Hematopoietic multipotent progenitor cell treated with erythropoietin and hydrocortisone succinate and interleukin-3 and kit ligand, for 4 days (in vitro differentiated cells): Measurements from ENCODE around the gene PTGR3.

Experiments
- DNase-seq: peaks from one replicate; pipeline ENCODE4 v3.0.0-alpha.2; 2015

Gene PTGR3, protein sequence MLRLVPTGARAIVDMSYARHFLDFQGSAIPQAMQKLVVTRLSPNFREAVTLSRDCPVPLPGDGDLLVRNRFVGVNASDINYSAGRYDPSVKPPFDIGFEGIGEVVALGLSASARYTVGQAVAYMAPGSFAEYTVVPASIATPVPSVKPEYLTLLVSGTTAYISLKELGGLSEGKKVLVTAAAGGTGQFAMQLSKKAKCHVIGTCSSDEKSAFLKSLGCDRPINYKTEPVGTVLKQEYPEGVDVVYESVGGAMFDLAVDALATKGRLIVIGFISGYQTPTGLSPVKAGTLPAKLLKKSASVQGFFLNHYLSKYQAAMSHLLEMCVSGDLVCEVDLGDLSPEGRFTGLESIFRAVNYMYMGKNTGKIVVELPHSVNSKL

GRCh38 chr18:75209129-75209950 lies at the start of gene PTGR3:
TSS of gene PTGR3 (minus strand) at chr18:75209139. CDS start at chr18:75209058, 81 bp downstream.
- DNase-seq, result peak; percentile 96

GRCh38 chr18:75257605-75258004 lies 48.7 kb upstream of the PTGR3 start:
- no peak for DNase-seq

GRCh38 chr18:75256376-75256775 lies 47.4 kb upstream of the PTGR3 start:
- no peak for DNase-seq

DNA sequence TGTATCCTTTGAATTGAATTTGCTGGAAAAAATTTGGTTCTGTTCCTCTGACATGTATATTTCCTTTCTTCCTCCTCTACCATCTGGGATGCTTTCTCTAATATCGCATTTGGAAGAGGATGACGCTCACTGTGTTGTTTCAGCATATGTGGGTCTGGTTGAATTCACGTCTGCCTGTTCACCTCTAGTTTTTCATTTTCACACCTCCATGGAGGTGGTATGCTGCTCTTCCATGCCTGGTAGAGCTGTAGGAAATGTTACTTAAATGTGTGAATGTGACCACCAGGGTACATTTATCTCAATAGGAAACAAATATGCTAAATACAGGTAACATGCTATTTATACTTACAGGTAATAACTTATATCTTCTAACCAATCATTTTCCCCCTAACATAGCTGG lies 46.2 kb upstream of the PTGR3 start:
- no peak for DNase-seq

DNA sequence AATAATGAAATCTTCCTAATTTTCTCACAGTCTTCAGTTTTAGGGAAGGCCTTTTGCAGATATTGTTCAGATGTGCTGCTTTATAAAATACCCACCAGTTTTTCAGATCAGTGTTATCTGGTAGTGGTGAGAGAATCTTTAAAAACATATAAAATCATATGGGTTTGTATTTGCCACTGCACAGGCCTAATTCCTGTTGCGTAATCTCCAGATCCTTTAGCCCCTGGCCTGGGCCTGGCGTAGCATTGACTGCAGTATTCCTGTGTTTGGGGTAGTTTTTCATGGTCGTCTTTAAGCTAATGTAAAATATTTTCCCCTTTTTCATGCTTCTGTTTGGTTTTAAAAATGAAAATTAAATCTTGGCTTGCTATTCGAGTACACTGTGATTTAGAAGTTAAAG lies 44.8 kb upstream of the PTGR3 start:
- DNase-seq, result no peak

GRCh38 chr18:75253043-75253442 lies 44.1 kb upstream of the PTGR3 start:
- DNase-seq, result no peak

GRCh38 chr18:75252136-75252535 lies 43.2 kb upstream of the PTGR3 start:
- no peak for DNase-seq

- DNase-seq, result no peak
Measured at GRCh38 chr18:75251466-75251865, 42.5 kb upstream of the PTGR3 start.

DNA sequence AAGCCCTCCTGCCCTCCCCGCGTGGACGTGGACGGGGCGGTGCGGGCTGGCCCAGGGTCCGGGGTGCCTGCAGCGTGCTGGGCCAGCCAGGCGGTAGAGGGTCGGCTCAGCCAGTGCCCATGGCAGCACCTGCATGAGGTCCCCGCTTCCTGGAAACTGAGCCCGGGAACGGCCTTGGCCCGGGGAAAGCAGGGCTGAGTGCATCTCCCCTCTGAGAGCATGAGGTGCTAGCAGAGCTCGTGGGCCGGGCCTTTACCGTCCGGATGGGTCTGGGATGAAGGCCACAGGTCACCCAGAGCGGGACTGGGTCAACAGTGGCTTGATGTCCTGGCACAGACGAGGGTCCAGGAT lies 41.5 kb upstream of the PTGR3 start:
- DNase-seq, result no peak

DNA sequence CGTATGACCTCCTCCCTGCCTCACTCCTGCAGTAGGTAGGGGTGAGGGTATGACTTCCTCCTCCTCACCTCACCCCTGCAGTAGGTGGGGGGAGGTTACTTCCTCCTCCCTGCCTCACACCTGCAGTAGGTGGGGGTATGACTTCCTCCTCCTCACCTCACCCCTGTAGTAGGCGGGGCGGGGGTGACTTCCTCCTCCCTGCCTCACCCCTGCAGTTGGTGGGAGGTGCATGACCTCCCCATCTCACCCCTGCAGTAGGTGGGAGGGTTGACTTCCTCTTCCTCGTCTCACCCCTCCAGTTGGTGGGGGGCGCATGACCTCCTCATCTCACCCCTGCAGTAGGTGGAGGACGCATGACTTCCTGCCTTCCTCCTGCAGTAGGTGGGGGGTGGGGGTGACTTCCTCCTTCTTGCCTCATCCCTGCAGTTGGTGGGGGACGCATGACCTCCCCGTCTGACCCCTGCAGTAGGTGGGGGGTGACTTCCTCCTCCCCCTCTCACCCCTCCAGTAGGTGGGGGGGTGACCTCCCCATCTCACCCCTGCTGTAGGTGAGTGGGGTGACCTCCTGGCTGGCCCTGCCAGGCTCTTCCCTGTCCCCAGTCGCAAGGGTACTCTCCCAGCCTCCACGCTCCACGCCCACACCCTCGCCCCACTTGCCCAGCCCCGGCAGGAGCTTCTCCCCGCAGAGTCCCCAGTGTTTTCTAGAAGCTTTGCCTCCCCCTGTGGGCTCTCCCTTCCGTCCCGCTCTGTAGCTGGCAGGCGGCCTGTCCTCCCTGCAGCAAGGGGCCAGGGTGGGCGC lies 40.9 kb upstream of the PTGR3 start:
- DNase-seq, result peak; percentile 53

- DNase-seq, result no peak
Measured at GRCh38 chr18:75249175-75249518, 40.2 kb upstream of the PTGR3 start.

DNA sequence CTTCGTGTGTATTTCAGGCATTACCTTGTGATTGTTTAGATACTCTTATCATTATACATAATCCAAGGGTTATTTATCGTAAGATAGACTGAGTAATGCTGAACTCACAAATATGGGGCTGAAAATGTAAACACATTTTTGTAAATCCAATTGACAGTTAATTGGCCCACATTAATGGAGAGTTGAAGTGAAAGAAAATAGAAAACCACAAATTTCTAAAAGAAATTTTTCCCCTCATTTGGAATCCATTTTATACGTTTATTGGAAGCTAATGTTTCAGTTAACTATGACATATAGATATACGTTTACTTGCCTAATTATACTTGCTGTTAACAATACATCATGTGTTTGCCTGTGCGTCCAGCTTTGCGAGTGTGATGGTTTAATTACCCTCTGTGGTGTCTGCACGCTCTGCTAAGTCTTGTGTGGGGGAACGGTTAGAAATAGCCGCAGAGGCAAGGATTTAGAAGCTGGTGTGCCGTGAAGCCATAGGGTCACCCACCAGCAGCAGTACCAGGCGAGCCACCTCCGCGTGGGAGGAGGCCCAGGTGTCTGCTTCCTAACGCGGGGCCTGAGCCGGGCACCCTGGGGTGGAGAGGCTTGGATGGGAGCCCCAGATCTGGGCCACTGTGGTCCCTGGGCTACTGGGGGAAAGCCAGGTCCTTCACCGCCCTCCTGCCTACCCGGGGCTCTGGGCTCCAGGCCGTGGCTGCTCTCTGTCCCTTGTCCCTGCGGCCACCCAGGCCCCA lies 39.7 kb upstream of the PTGR3 start:
- DNase-seq, result no peak

GRCh38 chr18:75247611-75248421 lies 38.9 kb upstream of the PTGR3 start:
- peak; percentile 76 for DNase-seq

- DNase-seq, result peak; percentile 47
Measured at GRCh38 chr18:75246721-75247610, 38.0 kb upstream of the PTGR3 start.

DNA sequence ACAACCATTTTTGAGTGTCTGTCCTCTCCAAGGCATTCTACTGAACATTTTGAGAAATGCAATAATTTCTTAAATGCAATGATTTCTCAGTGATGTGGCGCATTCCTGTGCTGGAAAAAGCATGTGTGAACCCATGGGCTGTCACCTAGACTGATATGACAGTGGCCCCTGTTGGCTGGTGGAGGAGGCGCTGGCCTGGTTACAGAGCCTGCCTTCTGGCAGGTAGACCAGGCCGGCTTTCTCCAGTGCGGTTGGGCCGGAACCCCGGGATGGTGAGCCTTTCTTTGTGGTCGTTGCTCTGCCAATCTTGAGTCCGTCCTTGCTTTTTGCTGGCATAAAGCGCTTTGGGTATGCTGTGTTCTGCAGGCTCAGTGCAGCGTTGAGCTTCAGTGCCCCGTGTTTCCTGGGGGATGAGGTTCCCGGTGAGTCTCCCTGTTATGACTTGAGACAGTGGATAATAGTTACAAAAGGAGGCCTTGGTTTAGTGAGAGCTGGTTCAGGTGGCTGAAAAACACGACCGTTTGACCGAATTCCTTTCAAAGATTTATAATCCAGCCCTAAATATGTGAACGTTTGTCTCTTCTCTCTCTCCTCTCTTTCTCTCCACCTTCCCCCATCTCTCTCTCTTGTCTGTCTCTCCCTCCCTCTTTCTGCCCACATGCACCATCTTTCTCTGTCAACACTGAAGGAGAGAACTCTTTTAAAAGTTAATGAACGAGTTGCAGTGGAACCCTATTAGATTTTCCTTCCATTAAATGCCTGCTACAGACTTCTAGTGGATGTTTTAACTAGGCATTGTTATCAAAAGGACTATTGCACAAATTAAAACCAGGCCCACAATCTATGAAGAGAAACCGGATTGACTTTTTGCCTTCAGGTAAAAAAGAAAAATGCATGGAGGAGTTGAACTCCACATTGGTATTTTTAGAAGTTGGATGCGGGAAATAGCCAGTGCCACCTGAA lies 35.7 kb upstream of the PTGR3 start:
- DNase-seq, result peak; percentile 40

GRCh38 chr18:75241705-75242104 lies 32.8 kb upstream of the PTGR3 start:
- no peak for DNase-seq

DNA sequence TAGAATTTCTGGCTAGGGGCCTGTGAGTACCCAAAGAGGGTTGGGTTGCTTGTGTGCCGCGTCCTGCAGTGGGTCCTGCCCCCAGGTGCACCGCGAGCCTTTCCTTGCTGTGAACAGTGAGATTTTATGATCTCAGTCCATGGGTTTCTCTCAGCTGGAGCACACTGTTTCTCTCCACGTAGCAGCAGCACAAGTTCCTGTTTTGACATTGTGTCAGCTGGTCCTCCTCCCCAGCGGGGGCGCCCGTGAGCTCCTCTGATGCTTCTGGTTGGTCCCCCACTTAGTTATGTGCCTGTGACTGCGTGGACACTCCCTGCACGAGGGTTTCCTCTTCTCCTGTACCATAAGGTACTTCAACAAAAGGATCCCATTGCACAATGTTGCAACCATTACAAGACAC lies 31.5 kb upstream of the PTGR3 start:
- DNase-seq, result peak; percentile 48

GRCh38 chr18:75238786-75239185 lies 29.8 kb upstream of the PTGR3 start:
- no peak for DNase-seq

- DNase-seq, result no peak
Measured at GRCh38 chr18:75238100-75238499, 29.2 kb upstream of the PTGR3 start.

DNA sequence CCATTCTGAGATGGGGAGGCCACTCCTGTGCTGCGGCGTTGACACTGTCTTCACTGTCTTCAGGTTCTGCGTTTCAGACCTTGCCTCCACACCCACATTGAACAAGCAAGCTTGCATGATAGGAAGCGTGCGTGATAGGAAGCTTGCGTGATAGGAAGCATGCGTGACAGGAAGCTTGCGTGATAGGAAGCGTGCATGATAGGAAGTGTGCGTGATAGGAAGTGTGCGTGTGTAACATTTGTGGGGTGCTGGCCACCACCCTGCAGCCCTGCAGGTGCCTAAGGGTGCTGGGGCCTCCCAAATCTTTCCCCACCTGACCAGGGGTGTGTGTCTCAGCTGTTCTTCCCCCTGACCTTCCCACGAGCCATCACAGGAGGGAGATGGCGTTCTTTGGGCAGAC lies 27.0 kb upstream of the PTGR3 start:
- no peak for DNase-seq
